HFF-Myc (cell line): ENCODE data around the gene GPR176.
A peak's percentile ranks its signal among the peaks of the same experiment; 100 is the strongest.

Experiments used
- DNase-seq: peaks from one replicate; pipeline ENCODE4 v3.0.0-alpha.2; 2011; ENCODE audit warnings: low read depth; ENCODE audit errors: extremely low read depth
- H3K4me3 ChIP-seq: replicated peaks from 2 replicates; pipeline ENCODE4 v1.5.1; 2011; ENCODE audit warnings: low read depth, mild to moderate bottlenecking, control low read depth, low read length
- TF ChIP-seq, protein P1 (sequence below): IDR thresholded peaks from 2 replicates; pipeline ENCODE4 v1.5.1; 2012; ENCODE audit warnings: mild to moderate bottlenecking, low read depth, low read length, control low read depth; ENCODE audit errors: missing control alignments

The GPR176 gene

DNA sequence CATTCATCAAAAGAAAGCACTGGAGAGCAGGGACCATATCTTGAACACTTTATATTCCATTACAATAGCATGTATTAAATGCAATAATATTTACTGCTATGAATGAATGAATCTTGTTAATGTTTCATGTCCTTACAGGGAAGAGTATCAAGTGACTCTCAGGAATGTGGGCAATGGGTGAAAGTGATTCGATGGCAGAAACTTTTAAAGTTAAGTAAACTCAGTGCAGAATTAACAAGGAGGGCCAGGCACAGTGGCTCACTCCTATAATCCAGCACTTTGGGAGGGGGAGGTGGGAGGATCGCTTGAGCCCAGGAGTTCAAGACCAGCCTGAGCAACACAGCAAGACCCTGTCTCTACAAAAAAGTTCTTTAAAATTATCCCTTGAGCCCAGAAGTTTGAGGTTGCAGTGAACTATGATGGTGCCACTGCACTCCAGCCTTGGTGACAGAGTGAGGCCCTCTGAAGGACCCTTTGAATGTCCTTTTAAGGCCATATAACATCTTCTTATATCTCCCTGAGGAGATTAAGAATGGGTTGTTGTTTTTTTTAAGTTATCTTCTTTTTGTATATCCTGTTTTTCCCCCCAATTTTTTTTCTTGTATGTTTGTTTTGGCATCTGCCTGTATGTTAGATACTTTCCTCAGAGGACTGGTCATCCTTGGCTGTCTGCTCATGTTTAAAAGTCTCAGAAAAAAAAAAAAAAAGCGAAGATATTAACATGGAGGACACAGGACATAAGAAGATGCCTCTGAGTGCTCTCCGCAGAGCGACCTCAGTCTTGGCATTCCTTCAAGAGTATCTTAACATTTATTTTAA, 127.8 kb downstream of the GPR176 start:
- DNase-seq = no peak
- no peak overlapping the region for H3K4me3 ChIP-seq
- TF ChIP-seq, protein P1, sequence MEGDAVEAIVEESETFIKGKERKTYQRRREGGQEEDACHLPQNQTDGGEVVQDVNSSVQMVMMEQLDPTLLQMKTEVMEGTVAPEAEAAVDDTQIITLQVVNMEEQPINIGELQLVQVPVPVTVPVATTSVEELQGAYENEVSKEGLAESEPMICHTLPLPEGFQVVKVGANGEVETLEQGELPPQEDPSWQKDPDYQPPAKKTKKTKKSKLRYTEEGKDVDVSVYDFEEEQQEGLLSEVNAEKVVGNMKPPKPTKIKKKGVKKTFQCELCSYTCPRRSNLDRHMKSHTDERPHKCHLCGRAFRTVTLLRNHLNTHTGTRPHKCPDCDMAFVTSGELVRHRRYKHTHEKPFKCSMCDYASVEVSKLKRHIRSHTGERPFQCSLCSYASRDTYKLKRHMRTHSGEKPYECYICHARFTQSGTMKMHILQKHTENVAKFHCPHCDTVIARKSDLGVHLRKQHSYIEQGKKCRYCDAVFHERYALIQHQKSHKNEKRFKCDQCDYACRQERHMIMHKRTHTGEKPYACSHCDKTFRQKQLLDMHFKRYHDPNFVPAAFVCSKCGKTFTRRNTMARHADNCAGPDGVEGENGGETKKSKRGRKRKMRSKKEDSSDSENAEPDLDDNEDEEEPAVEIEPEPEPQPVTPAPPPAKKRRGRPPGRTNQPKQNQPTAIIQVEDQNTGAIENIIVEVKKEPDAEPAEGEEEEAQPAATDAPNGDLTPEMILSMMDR = no peak

DNA sequence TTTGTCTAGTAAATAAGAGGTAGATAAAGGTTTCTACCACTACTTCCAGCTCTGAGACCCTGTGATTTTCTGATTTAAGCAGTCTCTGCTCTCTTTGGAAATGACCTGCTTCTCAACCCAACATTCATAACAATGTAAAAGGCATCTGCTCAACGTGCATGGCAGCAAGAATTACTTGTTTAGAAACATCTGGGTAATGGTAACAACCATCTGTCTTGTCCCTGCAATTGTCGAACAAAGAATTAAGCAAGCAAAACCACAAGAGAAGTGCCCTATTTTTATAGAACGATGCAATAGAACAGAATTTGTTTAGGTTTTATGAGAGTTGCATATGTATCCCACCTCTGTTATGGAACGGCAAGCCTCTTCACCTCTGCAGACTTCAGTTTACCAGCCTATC, 130.3 kb downstream of the GPR176 start:
- no peak overlapping the region for H3K4me3 ChIP-seq
- TF ChIP-seq, protein P1 = no peak
- DNase-seq = no peak

DNA sequence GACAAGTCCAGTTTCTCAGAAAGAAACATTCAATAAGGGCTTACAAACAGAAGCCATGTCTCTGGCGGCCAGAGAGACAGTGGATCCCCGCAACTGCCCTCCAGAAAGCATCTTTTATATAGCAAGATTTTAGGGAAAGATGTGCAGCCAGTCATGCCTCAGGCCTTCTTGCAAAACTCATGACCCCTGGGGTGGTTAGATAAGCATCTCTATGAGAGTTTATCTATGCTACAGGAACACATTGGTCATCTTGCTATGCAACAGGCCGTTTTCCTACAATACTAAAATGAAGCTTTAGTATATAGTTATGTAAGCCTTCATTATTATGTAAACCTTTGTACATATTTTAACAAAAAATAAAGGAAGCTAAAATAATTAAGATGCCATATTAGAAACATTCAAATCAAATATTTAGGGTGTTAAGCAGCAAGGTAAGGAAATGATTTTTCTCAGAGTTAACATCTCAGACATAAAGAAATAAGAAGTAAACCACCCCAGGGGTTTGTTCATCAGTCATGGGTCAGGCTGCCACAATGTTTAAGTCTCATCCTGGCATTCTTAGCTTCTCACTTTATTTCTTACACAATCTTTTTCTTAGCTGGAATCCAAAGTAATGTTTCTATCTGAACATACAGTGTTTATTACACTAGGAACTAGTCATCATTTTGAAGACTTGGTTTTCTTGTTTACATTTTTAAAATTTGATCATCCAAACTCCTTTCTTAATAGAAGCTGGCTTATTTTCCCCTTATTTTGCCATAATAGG, 131.1 kb downstream of the GPR176 start:
- TF ChIP-seq, protein P1 = no peak
- H3K4me3 ChIP-seq = no peak overlapping the region
- DNase-seq = no peak

DNA sequence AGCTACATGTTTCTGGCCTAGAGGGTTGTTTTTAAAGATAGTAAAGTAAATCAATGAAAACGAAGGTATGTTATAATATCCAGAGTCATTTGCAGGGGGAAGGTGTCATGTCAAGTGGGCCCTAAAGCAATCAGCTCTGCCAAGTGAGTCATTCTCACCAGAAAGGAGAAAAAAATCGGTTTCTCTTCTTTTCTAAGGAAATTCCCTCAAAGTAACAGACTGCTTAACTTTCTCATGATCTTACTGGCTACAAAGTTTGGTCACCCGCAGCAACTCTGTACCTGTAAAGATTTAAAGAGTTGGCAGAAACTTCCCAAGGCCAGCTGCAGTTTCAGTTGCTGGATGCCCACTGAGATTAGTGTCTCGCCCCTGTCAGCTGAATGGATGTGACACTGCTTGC, 132.0 kb downstream of the GPR176 start:
- TF ChIP-seq, protein P1 = no peak
- H3K4me3 ChIP-seq = no peak overlapping the region
- no peak for DNase-seq

DNA sequence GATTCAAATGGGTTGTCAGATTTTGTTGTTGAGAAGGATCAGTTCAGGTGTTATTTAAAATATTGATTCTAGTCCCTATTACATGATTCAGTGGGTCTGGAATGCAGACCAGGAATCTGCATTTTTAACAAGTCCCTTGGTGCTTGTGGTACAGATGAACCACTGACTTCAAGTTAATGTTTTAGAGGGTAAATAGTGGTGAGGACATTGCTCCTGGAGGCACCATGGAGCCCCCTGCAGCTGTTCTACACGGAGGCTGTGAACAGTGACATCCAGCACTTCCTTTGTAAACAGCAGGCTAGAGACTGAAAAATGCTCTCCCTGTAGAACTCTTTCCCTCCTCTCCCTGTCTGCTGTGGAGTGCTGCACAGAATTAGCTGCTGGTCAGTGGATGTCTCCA, 132.6 kb downstream of the GPR176 start:
- TF ChIP-seq, protein P1 = no peak
- no peak for DNase-seq

DNA sequence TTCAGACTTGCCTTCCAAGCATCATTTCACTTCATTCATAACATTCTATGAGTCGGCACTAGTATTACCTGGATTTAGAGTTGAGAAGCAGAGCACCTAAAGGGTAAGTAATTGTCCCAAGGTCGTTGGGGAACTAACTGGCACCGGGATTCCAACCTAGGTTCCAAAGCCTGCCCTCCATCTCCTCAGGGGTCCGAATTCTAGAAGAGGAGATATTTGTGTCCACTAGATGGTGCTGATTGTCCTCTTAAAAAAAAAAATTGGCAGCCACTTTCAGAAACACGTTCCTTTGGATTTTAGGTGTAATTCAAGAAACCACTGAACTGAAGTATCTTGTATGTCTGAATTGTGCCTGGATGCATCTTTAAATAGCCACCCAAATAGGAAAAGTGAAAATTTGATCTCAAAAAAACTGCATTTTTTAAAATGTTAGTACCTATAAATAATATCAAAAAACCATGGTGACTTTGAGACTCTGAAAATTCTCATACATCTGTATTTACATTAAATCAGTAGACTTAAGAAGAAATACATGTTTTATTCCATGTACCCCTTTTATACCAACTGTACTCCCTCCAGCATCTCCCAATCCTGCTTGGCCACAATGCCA, 133.5 kb downstream of the GPR176 start:
- TF ChIP-seq, protein P1 = peak; percentile 57
- H3K4me3 ChIP-seq = no peak overlapping the region
- peak; percentile 53 for DNase-seq

More for the DNA sequence above, 132.6 kb downstream of the GPR176 start:
- no peak overlapping the region for H3K4me3 ChIP-seq
